HG03457 (cell line): ENCODE measurements around the gene EFNA5.

Source experiments
- ATAC-seq: cut with Tn5 transposase; IDR thresholded peaks from one replicate; pipeline ENCODE4 v1.9.1; 2021; ENCODE audit warnings: moderate number of reproducible peaks; ENCODE audit not compliant: unreplicated experiment

Gene EFNA5

DNA sequence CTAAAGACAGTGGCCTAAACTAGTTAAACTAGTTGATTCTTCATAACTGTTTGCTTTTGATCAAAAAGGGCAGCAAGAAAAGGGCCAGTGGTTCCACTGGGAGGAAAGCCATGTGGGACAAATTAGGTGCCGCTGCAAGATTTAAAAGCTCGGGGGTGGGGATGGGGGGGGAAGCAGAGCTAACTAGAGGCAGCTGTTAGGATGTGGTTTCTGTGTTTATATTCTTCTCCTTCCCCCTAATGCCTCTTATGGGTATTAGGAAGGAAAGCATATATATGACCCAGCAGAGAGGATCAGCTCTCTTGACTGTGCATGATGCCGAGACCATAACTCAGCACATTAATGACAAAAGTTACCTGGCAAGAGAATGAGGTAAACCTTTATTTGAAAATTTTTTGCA lies 65.7 kb downstream of the EFNA5 start:
- no peak for ATAC-seq

DNA sequence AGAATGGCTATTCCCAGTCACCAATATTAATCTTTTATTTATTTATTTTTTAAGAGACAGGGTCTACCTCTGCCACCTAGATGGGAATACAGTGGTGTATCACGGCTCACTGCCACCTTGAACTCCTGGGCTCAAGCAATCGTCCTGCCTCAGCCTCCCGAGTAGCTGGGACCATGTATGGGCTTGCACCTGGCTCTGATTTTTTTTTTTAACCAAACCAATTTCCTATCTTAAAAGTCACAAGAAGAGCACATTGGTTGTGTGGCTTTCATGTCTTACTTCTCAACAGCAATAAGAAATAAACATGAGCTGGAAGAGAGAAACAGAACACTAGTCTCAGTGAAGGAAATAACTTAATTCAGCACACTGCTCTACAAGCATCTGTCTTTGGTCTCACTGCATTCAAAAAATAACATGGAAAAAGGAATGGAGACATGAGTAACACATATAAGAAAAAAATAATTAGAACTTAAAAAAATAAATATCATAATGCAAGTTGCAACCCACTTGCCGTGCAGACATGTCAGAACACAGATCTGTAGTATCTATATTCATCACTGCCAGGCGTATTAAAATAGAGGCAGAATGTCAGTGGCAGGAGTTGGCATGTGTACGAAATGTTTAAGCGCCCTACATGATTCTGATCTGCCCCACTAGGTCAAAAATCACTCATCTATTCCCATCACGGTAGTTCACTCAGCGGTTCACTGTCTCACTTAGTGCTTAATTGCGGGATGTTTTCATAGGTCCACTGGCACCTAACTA lies 66.4 kb downstream of the EFNA5 start:
- ATAC-seq: no peak

DNA sequence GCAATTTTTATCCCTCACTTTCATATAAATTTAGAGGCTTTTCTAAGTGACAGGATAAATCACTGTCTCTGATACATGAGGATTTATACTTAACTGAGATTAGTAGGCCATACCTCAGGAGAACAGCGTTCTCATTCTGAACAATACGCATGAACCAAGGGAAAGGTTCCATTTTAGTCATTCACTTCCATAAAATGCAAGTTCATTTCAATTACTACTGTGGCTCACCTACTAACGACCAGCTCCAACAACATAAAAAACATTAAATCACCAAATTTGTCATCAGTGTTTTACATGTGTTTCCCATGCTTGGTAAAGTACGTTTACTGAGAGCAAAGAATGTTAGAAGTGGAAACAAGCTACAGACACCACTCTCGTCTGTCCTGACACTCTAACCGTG lies 67.4 kb downstream of the EFNA5 start:
- no peak for ATAC-seq

DNA sequence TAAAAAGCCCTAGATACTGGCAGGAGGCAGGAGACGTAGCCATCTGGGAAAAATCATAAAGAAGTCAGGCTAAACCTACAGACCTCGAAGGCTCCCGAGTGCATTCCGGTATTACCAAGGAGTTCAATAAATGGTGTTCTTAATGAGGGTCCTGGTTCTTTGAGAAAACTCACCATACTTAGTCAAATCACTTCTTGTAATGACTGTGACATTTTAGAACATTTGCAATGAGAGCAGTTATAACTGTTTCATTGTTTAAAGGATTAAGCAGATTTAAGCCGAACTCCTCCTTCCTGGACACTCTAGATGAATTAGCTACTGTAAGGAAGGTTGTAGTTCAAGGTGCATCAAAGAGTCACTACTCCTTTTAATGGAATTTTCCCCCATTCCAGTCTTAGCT lies 67.8 kb downstream of the EFNA5 start:
- ATAC-seq: no peak

DNA sequence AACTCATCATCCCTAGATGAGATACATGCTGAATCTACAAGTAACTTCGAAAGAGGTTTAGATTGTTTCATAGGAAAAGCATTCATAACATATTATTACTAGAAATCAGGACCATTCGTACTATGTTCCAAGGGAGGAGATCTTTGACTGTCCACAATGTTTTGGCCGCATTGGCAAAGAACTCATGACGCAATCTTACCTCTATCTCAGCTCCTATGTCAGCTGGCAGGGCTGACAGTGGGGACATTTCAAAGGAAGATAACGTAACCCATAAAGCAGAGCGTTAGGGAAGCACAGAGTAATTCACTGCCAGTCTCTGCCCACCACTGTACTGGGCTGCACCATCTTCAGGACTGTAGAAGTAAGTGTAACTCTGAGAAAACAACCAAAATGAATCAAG lies 69.7 kb downstream of the EFNA5 start:
- ATAC-seq: no peak

DNA sequence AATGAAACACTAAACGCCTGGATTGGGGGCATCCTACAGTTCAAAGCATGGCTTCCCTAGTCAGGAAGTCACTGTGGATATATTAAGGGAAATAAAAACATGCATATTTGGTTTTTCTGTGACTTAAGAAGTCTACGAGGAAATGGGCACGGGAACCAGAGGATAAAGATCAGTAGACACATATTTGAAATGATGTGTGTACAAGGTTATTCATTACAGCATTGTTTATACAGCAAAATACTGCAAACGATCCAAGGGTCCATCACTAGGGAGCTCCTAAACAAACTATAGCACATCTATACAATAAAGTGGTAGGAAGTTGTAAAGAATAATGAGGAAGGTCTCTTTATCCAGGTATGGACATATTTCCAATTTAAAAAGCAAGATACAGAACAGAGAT lies 71.8 kb downstream of the EFNA5 start:
- ATAC-seq: no peak

DNA sequence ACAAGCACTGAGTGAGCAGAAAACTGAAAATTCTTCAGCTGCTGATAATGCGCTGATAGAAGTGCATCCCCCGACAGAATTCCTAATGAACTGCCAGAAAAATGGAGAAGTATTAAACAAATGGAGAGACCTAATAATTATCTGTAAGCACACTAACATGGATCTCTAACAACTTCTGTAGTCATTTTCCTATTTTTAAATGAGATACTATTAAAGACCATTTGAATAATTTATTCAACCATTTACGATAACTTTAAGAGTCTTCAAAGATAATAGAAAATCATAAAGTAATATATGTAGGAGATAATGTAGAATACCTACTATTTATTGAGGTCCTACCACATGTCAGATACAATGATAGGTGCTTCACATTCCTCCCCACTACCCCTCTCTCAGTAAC lies 72.9 kb downstream of the EFNA5 start:
- no peak for ATAC-seq

DNA sequence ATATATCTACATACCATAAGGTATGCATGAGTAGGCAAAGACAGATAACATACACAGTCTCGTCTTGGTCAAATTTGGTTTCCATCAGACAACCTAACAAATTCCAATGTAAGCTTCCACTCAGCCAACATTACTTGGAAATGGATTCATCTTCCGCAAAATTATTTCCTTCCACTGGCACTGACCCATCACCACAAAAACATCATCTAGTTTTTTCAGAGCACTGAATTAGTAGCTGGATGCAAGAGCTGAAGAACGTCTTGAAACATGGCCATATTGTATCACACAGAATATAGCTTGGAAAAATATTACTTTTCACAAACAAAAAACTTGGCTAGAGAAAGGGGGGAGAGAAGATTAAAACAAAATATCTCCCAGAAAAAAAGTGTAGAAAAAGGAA lies 73.5 kb downstream of the EFNA5 start:
- ATAC-seq: no peak

DNA sequence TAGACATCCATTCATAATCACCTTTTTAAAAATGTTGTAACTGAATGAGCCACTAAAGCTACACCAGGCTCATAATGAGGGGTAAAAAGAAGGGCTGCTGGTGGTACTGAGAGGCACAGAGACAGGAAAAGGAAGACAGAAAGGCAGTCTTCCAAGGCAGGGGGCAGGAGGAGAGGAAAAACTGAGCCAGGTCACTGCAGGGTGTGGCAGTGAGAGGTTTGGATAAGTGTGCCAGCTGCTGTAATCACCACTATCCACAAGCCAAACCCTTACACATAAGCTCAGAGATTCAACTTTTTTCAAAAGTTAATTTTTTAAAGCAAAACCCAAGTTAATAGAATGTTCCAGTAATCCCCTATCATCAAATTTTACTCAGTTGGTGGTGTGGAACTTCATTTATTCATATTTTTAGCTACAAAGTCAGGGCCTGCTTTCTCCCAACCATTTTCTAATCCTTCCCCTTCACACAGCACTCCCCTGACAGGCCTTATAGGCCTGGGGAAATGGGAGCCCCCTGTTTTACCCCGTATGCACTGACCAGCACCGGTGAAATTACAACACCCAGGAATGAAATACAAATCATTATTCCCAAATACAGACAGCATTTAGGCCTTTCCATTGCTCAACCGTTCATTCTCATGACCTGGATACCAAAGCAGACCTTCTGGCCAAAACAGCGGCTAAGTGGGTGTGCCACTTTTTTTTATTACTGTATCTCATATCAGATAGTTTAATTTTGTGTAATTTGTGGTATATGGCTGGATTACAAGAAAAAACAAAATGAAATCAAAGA lies 76.3 kb downstream of the EFNA5 start:
- no peak for ATAC-seq

DNA sequence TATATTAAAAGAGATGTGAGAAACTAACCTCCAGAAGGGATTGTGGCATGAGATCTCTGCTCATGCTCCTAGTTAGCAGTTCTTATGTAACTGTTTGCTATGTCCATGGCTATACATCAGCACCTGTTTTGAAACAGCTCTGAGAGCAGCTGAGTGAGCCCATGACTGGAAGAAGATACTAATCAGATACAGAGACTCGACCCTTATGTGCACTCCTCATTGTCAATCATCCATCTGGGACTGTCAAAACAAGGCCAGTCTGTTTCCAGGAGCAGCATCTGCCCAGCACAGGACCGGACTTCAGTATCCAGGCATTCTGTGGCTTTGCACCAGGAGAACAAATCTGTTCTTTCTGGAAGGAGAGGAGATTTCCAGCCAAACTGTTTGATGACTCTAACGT lies 77.7 kb downstream of the EFNA5 start:
- ATAC-seq: no peak

DNA sequence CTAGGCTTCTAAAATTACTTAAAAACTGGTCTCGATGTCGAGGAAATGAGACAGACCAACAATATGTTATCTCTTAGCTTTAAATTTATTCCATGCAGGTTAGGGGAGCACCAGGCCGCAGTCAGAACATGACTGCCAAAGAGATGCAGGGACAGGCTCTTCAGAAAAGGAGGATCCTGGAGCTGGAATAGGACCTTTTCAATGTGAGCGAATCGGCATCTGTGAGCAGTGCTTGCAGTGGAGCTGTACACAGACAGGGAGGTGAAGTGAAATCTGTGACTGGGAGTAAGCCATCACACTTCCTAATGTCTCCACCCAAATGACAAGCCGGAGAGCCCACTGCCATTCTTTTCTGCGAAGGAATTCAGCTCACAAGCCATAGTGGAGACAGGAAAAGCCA lies 78.2 kb downstream of the EFNA5 start:
- no peak for ATAC-seq

DNA sequence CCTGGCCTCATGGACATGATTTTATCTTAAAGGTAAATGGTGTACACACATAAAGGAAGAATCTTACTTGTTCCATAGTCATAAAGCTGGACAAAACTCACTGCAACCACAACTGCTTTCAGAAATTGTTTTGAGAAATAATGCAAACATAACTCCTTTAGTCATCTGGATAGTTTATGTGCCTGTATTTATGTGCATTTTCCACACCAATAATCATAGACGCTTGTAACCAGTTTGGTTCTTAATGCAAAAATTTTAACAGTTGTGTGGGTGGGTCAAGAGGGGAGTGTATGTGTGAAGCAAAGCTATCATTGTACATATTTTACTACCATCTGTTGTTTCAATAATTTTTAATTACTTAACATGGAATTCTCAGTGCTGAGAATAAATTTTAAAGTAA lies 80.1 kb downstream of the EFNA5 start:
- ATAC-seq: no peak

DNA sequence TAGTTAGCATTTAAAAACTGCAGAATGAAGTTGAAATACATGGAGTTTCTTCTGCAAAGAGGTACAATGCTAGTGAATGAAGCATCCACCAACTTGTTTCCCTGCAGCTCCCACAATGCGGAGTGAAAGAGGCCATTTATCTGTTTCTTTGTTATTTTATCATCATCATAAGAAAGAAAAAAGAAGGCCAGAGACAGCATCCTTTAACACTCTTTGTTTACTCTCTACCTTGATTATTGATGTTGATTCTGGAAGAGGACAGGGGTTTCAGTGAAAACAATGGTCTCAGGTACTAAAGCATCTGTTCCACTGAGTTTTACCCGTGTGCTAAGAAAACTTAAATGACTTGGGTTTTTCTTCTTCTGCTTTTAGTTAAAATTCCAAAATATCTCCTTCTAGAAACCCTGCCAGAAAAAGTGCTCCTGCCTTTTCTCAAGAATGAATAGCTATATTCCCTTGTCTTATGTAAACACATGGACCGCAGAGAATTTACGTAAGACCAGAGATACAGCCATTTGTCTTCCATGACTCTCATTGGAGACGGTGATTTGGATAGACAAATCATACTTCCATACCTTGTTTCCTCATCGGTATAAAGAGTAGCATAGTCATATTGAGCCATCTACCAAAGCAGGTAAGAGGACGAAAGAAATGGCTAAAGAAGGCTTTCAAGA lies 81.1 kb downstream of the EFNA5 start:
- no peak for ATAC-seq

DNA sequence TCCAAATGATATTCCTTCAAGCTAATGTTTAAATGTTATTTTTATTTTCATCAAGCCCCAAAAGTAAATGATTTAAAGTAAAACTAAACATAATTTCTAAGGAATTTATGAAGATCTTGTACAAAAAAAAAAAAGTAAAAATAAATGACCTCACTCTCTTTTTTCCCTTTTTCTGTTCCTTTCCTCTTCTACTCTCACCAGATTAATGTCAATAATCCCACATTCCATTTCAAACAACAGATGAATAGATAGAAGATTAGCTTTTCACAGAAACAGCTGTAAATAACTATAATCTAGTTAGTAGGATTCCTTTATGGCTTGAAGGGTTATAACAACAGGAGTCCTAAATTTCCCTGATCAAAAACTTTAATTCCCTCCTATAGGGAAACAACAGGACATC lies 88.1 kb downstream of the EFNA5 start:
- no peak for ATAC-seq

DNA sequence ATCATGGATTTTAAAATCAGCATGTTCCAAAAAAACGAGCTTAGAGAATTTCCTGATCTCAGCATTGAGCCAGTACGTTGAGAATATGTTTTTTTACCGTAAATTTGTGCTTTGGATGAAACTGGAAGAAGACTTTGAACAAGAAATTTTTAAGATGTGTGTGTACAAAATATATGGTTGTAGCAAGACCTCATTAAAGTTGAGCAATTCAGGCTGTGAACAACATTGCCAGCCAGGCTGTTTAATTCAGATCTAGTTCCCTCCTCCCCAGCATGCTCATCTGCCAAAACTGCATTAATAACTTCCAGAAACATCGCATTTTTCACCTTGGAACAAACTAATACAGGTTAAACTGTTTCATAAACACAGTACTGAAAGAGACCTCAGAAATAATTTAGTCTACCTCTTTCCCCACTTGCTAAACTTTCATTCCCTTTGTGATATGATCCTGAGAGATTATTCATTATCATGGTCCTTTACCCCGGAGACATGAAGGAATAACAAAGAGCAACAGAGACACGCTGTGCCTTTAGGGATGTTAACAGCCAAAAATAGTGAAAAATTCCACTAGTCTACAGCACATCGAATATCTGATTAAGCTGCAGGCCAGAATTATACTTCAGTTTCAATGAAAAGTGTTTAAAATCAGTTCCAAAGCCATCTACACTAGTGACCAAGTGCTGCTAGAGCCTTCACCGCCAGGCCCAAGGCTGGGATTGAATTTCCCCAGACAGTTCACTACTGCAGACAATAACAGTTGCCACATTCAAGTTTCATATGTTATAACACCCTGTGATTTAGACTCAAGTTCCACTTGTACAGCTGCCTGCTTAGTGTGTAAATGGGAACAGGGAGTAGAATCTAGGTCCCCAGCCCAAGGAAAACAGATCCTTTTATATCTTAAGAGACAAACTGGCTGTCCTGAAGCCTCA lies 89.6 kb downstream of the EFNA5 start:
- no peak for ATAC-seq

DNA sequence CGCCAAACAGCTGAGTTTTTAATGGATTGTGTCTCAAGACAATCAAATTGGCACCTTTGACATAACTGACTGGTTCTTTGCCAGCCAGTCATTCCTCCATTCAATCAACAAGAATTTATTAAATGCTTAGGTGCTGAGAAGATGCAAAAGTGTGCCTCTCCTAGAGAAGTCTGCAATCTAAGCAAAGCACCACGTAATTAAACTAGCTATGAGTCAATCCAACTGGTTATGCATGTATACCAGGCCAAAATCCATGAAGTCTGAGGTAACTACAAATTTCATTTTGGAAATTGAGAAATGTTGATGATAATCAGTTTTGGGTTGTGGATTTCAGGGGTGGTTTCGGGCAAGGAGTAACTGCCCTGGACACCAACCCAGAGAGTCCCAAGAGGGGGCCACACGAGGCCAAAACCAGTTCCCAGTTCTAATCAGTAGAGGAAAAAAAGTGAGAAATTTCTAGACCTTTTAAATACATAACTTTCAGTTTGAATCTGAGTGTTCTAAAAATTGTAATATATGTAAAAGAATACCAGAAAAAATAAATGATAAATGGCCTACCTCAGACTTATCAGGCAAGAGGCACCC lies 92.6 kb downstream of the EFNA5 start:
- ATAC-seq: no peak

DNA sequence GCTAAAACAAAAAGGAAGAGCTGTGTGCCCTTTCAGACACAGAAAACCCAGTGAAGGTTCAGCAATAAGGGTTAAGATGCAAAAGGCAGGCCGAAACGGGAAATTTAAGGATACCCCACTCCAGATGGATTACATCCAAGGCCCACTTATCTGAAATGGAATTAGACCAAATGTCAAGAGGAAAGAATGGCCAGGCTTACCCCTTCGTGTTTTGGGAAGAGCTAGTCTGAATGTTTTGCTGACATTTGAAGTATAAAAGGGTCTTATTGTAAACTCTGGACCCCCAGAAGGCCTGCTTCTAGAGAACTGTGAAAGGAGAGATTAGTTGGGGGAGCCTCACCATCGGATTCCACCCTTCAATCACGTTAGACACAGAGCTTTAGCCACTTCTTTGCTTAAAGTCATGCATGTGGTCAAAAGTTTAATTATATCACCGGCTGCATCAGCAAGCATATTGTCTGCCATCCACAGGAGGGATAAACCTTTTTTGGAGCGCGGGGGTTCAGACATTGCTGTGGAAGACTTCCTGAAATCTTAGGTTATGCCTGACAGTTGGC lies 93.3 kb downstream of the EFNA5 start:
- no peak for ATAC-seq

DNA sequence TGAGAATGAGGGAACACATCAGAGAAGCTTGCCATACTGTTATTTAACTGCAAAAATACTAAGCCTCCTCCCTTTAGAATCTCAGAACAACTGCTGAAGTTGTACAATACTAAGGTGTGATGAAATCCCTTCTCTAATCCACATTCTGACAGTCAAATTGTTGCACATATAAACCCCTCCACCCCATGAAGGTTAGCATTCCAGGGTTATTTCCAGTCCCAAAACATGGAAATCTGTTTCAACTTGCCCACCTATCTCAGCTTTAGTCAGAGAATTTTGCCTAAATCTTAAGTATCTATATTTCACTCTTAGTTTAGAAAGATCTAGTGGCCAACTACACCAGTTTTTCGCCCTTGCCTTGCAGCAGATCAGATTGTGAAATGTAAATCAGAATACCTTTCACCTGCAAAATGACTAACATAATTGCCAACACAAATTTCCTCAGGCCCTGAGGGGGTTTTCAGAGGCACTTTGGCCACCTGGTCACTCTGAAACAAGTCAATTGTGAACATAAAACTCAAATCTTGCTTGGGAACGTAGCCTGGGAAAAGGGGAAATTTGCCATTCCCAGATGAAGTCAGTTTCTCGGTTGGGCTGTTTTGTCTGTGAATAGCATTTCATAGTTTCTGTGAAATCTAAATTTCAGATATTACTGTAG lies 93.9 kb downstream of the EFNA5 start:
- no peak for ATAC-seq

DNA sequence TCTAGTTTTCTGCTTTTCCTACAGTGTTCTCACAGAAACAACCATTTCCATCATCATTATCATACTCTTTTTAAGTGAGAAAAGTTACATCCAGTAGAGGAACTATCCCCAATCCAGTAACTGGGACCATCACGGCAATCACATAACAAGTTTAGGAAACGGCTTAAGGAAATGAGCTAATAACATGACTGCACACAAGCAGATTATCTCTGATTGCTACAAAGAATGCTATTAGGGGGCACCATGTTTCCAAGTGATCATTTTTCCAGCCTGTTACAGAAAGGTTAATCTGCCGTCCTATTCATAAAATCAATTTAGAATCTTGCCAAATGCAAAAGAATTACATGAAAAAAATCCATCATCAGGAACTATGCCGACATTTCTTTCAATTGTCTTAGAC lies 94.6 kb downstream of the EFNA5 start:
- ATAC-seq: no peak

DNA sequence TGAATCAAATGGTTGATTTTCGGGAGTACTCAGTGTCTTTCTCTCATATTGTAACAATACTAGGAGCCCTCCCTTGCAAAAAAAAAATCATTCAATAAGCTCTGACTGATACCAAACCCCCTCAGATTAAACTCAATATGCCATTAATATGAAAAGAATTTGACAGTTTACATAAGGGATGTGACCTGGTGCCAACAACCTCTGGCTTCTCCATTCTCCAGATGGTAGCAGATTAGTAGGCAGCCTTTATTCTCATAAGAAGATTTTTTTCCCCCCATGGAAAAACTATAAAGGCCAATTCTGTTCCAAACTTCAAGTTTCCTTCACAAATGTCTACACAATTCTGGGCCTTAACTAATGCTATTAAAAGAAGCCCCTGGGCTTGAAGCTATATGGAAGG lies 96.5 kb downstream of the EFNA5 start:
- ATAC-seq: no peak
